ENCODE data around the gene BICDL1. TPM values are rescaled to one million over a fixed set of nuclear protein-coding genes. Genes with fewer than 3 reads are reported as not detected.
"Not testable (repeated sequence)": the region's sequence is repeated elsewhere in the genome, so short reads cannot be mapped to it uniquely, and the experiment has no call there.

Gene BICDL1, protein sequence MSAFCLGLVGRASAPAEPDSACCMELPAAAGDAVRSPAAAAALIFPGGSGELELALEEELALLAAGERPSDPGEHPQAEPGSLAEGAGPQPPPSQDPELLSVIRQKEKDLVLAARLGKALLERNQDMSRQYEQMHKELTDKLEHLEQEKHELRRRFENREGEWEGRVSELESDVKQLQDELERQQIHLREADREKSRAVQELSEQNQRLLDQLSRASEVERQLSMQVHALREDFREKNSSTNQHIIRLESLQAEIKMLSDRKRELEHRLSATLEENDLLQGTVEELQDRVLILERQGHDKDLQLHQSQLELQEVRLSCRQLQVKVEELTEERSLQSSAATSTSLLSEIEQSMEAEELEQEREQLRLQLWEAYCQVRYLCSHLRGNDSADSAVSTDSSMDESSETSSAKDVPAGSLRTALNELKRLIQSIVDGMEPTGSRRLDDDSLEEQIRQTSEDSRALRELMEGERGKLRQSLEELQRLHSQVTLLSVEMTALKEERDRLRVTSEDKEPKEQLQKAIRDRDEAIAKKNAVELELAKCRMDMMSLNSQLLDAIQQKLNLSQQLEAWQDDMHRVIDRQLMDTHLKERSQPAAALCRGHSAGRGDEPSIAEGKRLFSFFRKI
- 0.27 TPM for total RNA-seq

- DNase-seq (ENCODE audit: low read depth in 2 of 3, low spot score in 2 of 3): peak; percentile 70 to 99 (median 76)
These were observed at the start of gene BICDL1 for GRCh38 chr12:119988472-119989360. Gene BICDL1, plus strand, starts transcription at chr12:119989236. Its CDS starts 633 bp downstream, at chr12:119989869.

DNA sequence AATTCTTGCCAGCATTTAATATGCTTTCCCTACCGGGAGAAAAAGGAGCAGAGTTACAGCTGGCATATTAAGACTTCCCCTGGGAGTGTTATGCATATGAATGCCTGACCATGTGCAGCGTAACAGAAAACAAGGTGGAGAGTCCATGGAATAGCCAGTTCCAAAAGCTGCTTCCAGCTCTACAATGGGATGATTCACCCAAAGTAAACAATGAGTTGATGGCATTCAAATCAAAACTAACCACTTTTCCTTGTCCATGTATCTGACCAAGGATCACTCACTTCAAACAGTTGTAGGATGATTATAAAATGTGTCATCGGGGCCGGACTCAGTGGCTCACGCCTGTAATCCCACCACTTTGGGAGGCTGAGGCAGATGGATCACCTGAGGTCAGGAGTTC is 48.1 kb upstream of the BICDL1 start:
- DNase-seq (ENCODE audit: low read depth in 2 of 3, low spot score in 2 of 3): no peak

- DNase-seq (ENCODE audit: low read depth in 2 of 3, low spot score in 2 of 3): no peak
These were observed 46.6 kb upstream of the BICDL1 start for GRCh38 chr12:119942386-119942785.

- DNase-seq (ENCODE audit: low read depth in 2 of 3, low spot score in 2 of 3): no peak
These were observed 42.8 kb upstream of the BICDL1 start for GRCh38 chr12:119946213-119946612.

- no peak for DNase-seq (ENCODE audit: low read depth in 2 of 3, low spot score in 2 of 3)
These were observed 39.9 kb upstream of the BICDL1 start for GRCh38 chr12:119949145-119949544.

DNA sequence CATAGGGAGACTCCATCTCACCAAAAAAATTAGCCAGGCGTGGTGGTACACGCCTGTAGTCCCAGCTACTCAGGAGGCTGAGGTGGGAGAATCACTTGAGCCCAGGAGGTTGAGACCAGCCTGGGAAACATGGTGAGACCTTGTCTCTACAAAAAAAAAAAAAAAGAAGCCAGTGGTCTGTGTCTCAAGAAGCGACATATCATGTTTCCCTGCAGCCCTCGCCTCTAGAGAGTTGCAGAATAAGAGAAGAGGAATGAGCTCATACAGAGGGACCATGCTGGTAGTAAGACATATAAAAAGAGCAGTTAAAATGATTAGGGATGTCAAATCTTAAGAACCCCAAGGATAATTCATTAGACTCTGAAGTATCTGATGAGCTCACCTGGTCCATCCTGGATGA is 39.4 kb upstream of the BICDL1 start:
- DNase-seq (ENCODE audit: low read depth in 2 of 3, low spot score in 2 of 3): no peak

GRCh38 chr12:119956047-119956446 is 33.0 kb upstream of the BICDL1 start:
- DNase-seq (ENCODE audit: low read depth in 2 of 3, low spot score in 2 of 3): no peak

- no peak for DNase-seq (ENCODE audit: low read depth in 2 of 3, low spot score in 2 of 3)
These were observed 31.9 kb upstream of the BICDL1 start for GRCh38 chr12:119957135-119957534.

DNA sequence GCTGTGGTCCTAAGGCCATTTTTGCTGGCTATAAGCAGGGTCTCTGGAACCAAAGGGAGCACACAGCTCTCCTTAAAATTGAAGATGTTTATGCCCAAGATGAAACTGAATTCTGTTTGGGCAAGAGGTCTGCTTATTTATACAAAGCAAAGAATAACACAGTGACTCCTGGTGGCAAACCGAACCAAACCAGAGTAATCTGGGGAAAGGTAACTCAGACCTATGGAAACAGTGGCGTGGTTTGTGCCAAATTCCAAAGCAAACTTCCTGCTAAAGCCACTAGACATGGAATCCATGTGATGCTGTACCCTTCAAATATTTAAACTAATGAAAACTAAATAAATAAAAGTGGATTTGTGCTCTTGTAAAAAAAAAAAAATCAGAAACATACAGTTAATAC is 29.6 kb upstream of the BICDL1 start:
- no peak for DNase-seq (ENCODE audit: low read depth in 2 of 3, low spot score in 2 of 3)

DNA sequence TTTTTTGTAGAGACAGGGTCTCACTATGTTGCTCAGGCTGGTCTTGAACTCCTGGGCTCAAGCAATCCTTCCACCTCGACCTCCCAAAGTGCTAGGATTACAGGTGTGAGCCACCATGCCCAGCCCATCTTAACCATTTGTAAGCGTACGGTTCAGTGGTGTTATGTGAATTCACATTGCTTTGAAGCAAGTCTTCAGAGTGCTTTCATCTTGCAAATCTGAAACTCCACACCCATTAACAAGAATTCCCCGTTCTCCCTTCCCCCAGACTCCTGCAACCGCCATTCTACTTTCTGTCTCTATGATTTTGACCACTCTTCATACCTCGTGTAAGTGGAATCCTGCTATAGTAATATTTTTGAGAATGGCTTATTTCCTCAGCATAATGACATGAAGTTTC is 24.9 kb upstream of the BICDL1 start:
- no peak for DNase-seq (ENCODE audit: low read depth in 2 of 3, low spot score in 2 of 3)

- DNase-seq (ENCODE audit: low read depth in 2 of 3, low spot score in 2 of 3): no peak
These were observed 24.1 kb upstream of the BICDL1 start for GRCh38 chr12:119964929-119965328.

DNA sequence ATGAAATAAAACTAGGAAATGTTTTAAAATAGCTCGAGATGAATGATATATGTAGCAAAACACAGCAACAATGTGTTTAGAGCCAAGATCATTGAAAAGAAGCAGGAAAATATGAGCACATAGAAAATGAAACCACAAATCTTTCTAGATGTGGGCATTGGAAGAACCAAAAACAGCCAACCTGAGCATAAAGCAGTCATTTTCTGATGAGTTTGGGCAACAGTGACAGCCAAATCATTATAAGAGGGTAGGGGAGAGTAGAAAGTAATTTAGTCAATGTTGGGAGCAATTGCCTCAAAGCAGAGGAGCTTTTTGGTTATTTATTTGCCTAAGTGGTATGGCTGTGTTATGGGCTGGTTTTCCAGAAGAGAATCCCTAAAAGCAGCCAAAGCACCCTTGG is 8.8 kb upstream of the BICDL1 start:
- DNase-seq (ENCODE audit: low read depth in 2 of 3, low spot score in 2 of 3): no peak

DNA sequence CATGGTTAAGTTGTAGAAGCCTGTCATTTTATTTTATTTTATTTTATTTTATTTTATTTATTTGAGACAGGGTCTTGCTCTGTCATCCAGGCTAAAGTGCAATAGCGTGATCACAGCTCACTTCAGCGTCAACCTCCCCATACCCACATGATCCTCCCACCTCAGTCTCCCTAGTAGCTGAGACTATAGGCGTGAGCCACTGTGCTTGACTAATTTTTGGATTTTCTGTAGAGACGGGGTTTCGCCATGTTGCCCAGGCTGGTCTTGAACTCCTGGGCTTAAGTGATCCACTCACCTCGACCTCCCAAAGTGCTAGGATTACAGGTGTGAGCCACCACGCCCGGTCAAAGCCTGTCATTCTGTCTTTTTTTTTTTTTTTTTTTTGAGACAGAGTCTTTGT is 8.3 kb upstream of the BICDL1 start:
- DNase-seq (ENCODE audit: low read depth in 2 of 3, low spot score in 2 of 3): not testable (repeated sequence)

DNA sequence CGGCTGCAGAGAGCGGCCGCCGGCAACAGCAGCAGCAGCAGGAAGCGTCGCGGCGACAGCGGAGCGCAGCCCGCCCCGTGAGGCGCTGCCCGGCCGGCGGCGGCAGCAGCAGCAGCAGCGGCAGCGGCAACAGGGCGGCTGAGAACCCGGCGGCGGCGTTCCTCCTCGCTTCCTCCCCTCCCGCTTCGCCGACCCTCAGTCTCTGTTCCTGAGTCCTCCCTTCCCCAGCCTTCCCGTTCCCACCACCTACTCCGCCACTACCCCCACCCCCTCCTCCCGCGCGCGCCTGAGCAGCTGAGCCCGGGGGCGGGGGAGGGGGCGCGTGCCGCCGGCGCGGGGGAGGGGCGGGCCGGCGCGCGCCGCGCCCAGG is 310 bp downstream of the BICDL1 start:
- peak in 1 of 3 donors; percentile 53 for DNase-seq (ENCODE audit: low read depth in 2 of 3, low spot score in 2 of 3)

DNA sequence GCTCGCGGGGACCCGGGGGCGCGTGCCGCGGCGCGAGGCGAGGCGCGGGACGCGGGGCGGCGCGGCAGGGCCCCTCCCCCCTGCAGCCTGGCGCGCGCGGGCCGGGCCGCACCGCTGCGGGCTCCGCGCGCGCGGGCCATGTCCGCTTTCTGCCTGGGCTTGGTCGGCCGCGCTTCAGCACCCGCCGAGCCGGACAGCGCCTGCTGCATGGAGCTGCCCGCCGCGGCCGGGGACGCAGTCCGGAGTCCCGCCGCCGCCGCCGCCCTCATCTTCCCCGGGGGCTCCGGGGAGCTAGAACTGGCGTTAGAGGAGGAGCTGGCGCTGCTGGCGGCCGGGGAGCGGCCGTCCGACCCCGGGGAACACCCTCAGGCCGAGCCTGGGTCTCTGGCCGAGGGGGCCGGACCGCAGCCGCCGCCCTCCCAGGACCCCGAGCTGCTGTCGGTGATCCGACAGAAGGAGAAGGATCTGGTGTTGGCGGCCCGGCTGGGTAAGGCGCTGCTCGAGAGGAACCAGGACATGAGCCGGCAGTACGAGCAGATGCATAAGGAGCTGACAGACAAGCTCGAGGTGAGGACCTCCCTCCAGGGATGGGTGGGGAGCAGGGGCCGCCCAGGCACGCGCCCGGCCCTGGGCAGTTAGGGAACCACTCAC is 820 bp downstream of the BICDL1 start:
- peak in 2 of 3 donors; percentile 69 to 72 for DNase-seq (ENCODE audit: low read depth in 2 of 3, low spot score in 2 of 3)

DNA sequence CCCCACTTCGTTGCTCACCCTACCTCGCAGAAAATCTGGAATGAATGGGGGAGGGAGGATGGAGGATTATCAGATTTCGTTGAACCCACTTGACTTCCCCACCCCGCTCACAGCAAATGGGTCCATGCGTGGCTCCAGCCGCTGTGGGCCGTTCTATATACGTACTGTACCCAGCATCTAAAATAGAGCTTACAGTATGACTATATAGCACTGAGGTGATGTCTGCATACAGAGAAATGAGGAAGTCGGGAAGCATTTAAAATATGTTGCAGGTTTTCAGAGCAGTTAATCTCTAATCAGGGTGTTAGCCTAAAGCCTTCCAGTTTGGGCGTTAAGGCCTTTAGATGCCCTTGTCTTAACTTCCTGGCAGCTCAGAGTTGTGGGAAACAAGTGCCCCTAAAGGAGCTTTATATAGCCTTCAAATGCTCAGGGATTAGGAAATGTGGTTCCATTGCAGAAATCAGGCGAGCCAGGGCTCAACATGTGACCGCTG is 1.4 kb downstream of the BICDL1 start:
- peak in 2 of 3 donors; percentile 3 to 37 for DNase-seq (ENCODE audit: low read depth in 2 of 3, low spot score in 2 of 3)

- no peak for DNase-seq (ENCODE audit: low read depth in 2 of 3, low spot score in 2 of 3)
These were observed 3.2 kb downstream of the BICDL1 start for GRCh38 chr12:119992129-119992705.

GRCh38 chr12:119994892-119995658 is 6.0 kb downstream of the BICDL1 start:
- no peak for DNase-seq (ENCODE audit: low read depth in 2 of 3, low spot score in 2 of 3)

DNA sequence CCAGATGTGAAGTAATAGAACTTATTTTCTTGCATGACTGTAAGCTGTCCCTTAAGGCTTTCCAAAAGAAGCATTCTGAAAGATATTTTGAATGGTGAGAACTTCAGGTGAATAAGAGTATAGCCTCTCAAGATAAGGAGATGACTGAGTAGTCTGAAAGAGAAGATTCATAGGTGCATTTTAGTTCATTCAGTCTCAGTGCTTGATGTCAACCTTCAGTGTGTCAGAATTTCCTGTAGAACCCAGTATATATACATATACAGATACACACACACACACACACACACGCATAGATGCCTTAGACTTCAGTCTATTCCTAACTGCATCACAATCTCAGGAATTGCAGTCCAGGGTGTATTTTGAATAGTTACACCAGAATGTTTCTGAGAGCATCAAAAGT is 7.4 kb downstream of the BICDL1 start:
- no peak for DNase-seq (ENCODE audit: low read depth in 2 of 3, low spot score in 2 of 3)
